HEK293T (cell line): ENCODE results near the gene PHIP.

Source experiments
- CTCF ChIA-PET: fragments of 350-600 bp; formaldehyde crosslinking; extraction: SDS; loops from one replicate; lab custom pipeline; 2021; ENCODE audit warnings: antibody characterized with exemption, inconsistent platforms; lab: Yijun Ruan, JAX
- POLR2A ChIA-PET: fragments of 350-600 bp; formaldehyde crosslinking; extraction: SDS; loops from one replicate; lab custom pipeline; 2020; ENCODE audit warnings: antibody characterized with exemption, inconsistent platforms; lab: Yijun Ruan, JAX
- DNase-seq: peaks from one replicate; pipeline ENCODE4 v3.0.0; 2012; ENCODE audit warnings: mixed read lengths; ENCODE audit errors: extremely low spot score
- ARNT ChIP-seq: fragments of 450-650 bp; IDR thresholded peaks from 2 replicates; pipeline ENCODE4 v1.6.1; 2017; ENCODE audit warnings: mild to moderate bottlenecking
- BHLHE40 ChIP-seq: fragments of 450-650 bp; IDR thresholded peaks from 2 replicates; pipeline ENCODE4 v1.6.1; 2016; ENCODE audit warnings: mild to moderate bottlenecking, moderate library complexity, borderline replicate concordance
- CTBP1 ChIP-seq: fragments of 450-650 bp; IDR thresholded peaks from 2 replicates; pipeline ENCODE4 v1.6.1; 2016; ENCODE audit warnings: borderline replicate concordance
- ELF4 ChIP-seq: fragments of 450-650 bp; IDR thresholded peaks from 2 replicates; pipeline ENCODE4 v1.6.1; 2017; ENCODE audit warnings: antibody characterized with exemption
- FOXA1 ChIP-seq: fragments of 450-650 bp; IDR thresholded peaks from 2 replicates; pipeline ENCODE4 v1.6.1; 2016; ENCODE audit warnings: mild to moderate bottlenecking
- FOXK2 ChIP-seq: fragments of 450-650 bp; IDR thresholded peaks from 2 replicates; pipeline ENCODE4 v1.6.1; 2016; ENCODE audit warnings: mild to moderate bottlenecking
- FOXM1 ChIP-seq: fragments of 450-650 bp; IDR thresholded peaks from 2 replicates; pipeline ENCODE4 v1.6.1; 2017; ENCODE audit warnings: mild to moderate bottlenecking, borderline replicate concordance
- HDGF ChIP-seq: fragments of 450-650 bp; IDR thresholded peaks from 2 replicates; pipeline ENCODE4 v1.6.1; 2017; ENCODE audit warnings: antibody characterized with exemption, borderline replicate concordance
- L3MBTL2 ChIP-seq: fragments of 450-650 bp; conservative IDR thresholded peaks from 2 replicates; pipeline ENCODE4 v1.6.1; 2016; ENCODE audit warnings: mild to moderate bottlenecking
- LEF1 ChIP-seq: fragments of 450-650 bp; IDR thresholded peaks from 2 replicates; pipeline ENCODE4 v1.6.1; 2017; ENCODE audit warnings: mild to moderate bottlenecking, borderline replicate concordance
- NFRKB ChIP-seq: fragments of 450-650 bp; IDR thresholded peaks from 2 replicates; pipeline ENCODE4 v1.6.1; 2016; ENCODE audit warnings: mild to moderate bottlenecking, moderate library complexity
- SP1 ChIP-seq: fragments of 450-650 bp; IDR thresholded peaks from 2 replicates; pipeline ENCODE4 v1.6.1; 2017
- SUZ12 ChIP-seq: fragments of 450-650 bp; IDR thresholded peaks from 2 replicates; pipeline ENCODE4 v1.6.1; 2016; ENCODE audit warnings: mild to moderate bottlenecking
- TARDBP ChIP-seq: fragments of 450-650 bp; IDR thresholded peaks from 2 replicates; pipeline ENCODE4 v1.6.1; 2016
- ZNF384 ChIP-seq: fragments of 450-650 bp; IDR thresholded peaks from 2 replicates; pipeline ENCODE4 v1.6.1; 2016
- TF ChIP-seq, protein P1 (sequence below): fragments of 450-650 bp; IDR thresholded peaks from 2 replicates; pipeline ENCODE4 v1.6.1; 2016

PHIP gene

DNA sequence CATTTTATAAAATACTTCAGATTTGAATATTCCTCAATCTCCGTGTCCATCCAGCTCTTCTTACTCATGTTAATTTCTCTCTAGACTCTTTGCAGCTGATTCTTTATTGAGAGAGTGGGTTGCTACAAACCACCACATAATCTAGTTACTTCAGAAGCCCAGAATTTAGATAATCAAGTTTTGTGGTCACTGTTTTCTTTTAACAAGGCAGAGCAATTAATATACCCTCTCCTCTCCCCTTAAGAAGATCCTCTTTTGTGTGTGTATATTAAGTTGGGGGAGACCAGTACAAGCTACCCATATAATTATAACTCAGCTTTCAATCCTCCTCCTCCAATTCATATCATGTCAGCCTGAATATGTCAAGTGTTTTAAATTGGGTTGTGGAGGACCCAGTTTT is 115.6 kb downstream of the PHIP start:
- TF ChIP-seq SUZ12 (no peak), BHLHE40 (no peak), NFRKB (no peak), FOXA1 (no peak), CTBP1 (no peak), ZNF384 (no peak), HDGF (no peak), TARDBP (no peak), ELF4 (no peak), LEF1 (no peak), ARNT (no peak), FOXM1 (no peak), SP1 (no peak), FOXK2 (no peak), L3MBTL2 (no peak)
- TF ChIP-seq, protein P1, sequence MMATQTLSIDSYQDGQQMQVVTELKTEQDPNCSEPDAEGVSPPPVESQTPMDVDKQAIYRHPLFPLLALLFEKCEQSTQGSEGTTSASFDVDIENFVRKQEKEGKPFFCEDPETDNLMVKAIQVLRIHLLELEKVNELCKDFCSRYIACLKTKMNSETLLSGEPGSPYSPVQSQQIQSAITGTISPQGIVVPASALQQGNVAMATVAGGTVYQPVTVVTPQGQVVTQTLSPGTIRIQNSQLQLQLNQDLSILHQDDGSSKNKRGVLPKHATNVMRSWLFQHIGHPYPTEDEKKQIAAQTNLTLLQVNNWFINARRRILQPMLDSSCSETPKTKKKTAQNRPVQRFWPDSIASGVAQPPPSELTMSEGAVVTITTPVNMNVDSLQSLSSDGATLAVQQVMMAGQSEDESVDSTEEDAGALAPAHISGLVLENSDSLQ, result no peak
- POLR2A ChIA-PET, result no interaction called here
- CTCF ChIA-PET, result no interaction called here
- DNase-seq, result no peak

DNA sequence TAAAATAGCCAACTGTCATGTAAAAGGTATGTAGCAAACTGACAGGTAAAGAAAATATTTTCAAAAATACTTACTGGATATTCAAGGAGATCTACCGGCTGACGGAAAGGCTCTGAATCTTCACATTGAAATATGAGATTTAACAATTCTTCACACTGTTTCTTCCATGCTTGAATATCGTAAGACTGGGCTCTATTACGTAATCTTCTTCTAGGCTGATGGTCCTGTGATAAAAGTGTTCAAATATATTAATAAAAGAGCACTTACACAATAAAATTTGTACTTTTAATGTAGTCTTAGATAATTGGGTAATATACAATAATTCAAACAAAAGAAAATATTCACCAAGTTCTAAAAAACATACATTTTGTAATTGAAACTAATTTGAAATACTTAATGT is 123.3 kb downstream of the PHIP start:
- ChIA-PET POLR2A (no interaction called here), CTCF (no interaction called here)
- no peak for DNase-seq
- TF ChIP-seq SP1, result no peak
- TF ChIP-seq ARNT, result no peak
- no peak for TF ChIP-seq HDGF
- no peak for TF ChIP-seq SUZ12
- TF ChIP-seq BHLHE40, result no peak
- TF ChIP-seq LEF1, result no peak
- no peak for TF ChIP-seq L3MBTL2
- TF ChIP-seq, protein P1, result no peak
- no peak for TF ChIP-seq ELF4
- TF ChIP-seq FOXA1, result no peak
- no peak for TF ChIP-seq TARDBP
- no peak for TF ChIP-seq ZNF384
- no peak for TF ChIP-seq FOXM1
- no peak for TF ChIP-seq FOXK2
- no peak for TF ChIP-seq NFRKB
- no peak for TF ChIP-seq CTBP1

DNA sequence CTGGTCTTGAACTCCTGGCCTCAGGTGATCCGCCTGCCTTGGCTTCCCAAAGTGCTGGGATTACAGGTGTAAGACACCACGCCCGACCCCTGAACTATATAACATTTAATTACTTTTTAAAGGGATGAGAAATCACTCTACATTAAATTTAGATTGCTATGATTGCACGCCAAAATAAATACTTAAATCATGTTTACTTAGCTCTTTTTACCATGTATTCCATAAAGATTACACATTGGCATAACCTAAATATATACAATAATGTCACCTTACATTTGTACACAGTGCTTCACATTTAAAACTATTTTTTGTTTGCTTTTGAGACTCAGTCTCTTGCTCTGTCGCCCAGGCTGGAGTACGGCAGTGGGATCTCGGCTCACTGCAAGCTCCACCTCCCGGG is 124.3 kb downstream of the PHIP start:
- CTCF ChIA-PET, result no interaction called here

DNA sequence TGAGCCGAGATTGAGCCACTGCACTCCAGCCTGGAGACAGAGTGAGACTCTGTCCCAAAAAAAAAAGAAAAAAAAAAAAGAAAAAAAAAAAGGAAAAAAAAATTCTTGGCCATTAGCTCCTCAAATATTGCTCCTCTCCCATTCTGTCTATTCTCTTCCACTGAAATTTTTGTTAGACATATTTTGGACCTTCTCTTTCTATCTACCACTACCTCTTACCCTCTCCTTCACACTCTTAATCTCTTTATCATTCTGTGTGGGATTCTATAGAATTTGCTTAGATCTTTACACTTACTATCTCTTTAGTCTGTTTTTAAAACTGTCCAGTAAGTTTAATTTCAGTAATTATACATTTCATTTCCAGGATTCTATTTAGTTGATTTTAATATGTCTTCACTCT is 125.7 kb downstream of the PHIP start:
- no peak for DNase-seq
- TF ChIP-seq ELF4 (no peak), TARDBP (no peak), FOXK2 (no peak), FOXM1 (no peak), LEF1 (no peak), CTBP1 (no peak), SP1 (no peak), HDGF (no peak), BHLHE40 (no peak), L3MBTL2 (no peak), SUZ12 (no peak), ZNF384 (no peak)
- TF ChIP-seq, protein P1, result no peak
- ChIA-PET CTCF (interaction anchor here (0.6 kb wide), 1 partner anchor 419 kb away, joined by 3 read pairs; no protein-coding TSS in a partner anchor), POLR2A (no interaction called here)

More for the DNA sequence above, 124.3 kb downstream of the PHIP start:
- no peak for TF ChIP-seq TARDBP
- no peak for TF ChIP-seq CTBP1
- no peak for TF ChIP-seq FOXA1
- TF ChIP-seq, protein P1, result no peak
- no peak for TF ChIP-seq FOXM1
- TF ChIP-seq ELF4, result no peak
- TF ChIP-seq ARNT, result no peak
- no peak for TF ChIP-seq HDGF
- TF ChIP-seq SP1, result no peak
- TF ChIP-seq FOXK2, result no peak
- TF ChIP-seq LEF1, result no peak
- no peak for TF ChIP-seq ZNF384
- TF ChIP-seq BHLHE40, result no peak
- no peak for TF ChIP-seq L3MBTL2
- no peak for TF ChIP-seq SUZ12
- no peak for TF ChIP-seq NFRKB
- no peak for DNase-seq
- POLR2A ChIA-PET, result no interaction called here

DNA sequence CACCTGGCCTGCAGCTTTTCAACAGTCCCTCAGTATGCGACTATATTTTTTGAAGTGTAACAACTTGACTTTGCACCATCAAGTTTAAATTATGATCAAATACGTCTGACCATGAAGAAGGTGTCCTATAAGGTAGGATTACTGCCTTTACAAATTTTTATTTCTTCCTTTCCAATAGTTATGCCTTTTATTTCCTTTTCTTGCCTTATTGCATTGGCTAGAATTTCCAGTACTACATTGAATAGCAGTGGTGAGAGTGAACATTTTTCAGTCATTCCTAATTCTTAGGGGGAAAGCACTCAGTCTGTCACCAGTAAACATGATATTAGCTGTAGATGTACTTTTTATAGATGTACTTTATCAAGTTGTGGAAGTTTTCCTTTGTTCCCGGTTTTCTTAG is 129.3 kb downstream of the PHIP start:
- CTCF ChIA-PET, result no interaction called here
- POLR2A ChIA-PET, result no interaction called here
- TF ChIP-seq CTBP1 (no peak), HDGF (no peak), BHLHE40 (no peak), NFRKB (no peak), SP1 (no peak), ZNF384 (no peak), ARNT (no peak), LEF1 (no peak), L3MBTL2 (no peak), FOXK2 (no peak), SUZ12 (no peak), FOXM1 (no peak), FOXA1 (no peak), TARDBP (no peak), ELF4 (no peak)
- DNase-seq, result no peak

DNA sequence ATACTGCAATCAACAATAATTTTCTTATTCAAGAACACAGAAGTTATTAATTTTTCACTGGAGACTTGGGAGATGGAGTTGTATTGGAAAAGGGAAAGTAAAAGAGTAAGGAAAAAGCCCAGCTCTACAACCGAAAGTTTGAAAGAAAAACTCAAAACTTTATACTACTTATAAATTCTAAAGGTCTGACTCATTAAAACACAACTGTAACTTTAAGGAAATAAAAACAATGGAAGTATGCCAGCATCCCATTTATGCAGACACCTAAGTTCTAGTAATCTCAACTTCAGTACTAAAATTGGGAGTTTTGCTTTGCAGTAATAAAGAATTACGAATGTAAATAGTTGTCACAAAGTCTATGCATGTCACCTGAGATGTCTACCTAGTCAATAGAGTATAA is 130.1 kb downstream of the PHIP start:
- no peak for DNase-seq
- POLR2A ChIA-PET, result no interaction called here
- CTCF ChIA-PET, result no interaction called here
- TF ChIP-seq BHLHE40 (no peak), L3MBTL2 (no peak), FOXK2 (no peak), SP1 (no peak), ARNT (no peak), ZNF384 (no peak), CTBP1 (no peak), TARDBP (no peak), LEF1 (no peak), HDGF (no peak)
- TF ChIP-seq, protein P1, result no peak
